Heart left ventricle (tissue), 13 donors: ENCODE data around the gene TMEM217.

Source experiments
- CTCF ChIP-seq, 12 donors: fragments of 200-600 bp; sonication (generic) in 4 of 12; IDR thresholded peaks; one replicate each; pipeline versions ENCODE4 v1.5.0 to v1.8.0; 2018 to 2022; ENCODE audit warnings: antibody characterized with exemption in 12 of 12, mild to moderate bottlenecking in 5 of 12
- POLR2A ChIP-seq, 2 donors: fragments of 450-650 bp; IDR thresholded peaks; one replicate each; pipeline ENCODE4 v1.6.1; 2017; ENCODE audit warnings: antibody characterized with exemption in 2 of 2, mild to moderate bottlenecking in 2 of 2, moderate library complexity in 2 of 2
- donor health status: ischemic (EF 13 %, LVEDD 7.1; RV severe dilation, severe dysfunction).
- donor health status: DM: no; HTN: yes; CAD: no.
- donor health status: DM: no; HTN: no; CAD: no.
- donor health status: ischemic (EF 25% LVEDD 6.9; RV normal size, moderate dysfunction).
- donor health status: ischemic (EF 25% LVEDD 5.7; RV mildly dilated, moderate dysfunction).
- donor health status: ischemic (EF 35%, LVEDD 5.7; RV mildly dilated, moderate dysfunction).
- donor health status: nonischemic (EF 11% LVEDD 7.7; RV severe dilation, severe dysfunction).
- donor health status: DM: yes; HTN: yes; CAD: no.
- donor health status: PGD.
- donor health status: ischemic (EF 29% LVEDD 5.4; RV normal size, mild dysfunction).
- donor health status: nonischemic (EF 23%, LVEDD 6.1; RV moderate dilation, normal function).

- TF ChIP-seq CTCF (IDR thresholded peaks at IDR 0.05): no peak
- no peak for TF ChIP-seq POLR2A (IDR thresholded peaks at IDR 0.05)
Observed at GRCh38 chr6:37261198-37261597, 3.3 kb upstream of the TMEM217 start.
